Endothelial cell of umbilical vein (primary cell): ENCODE measurements around the gene RETSAT. TPM values are rescaled to one million over a fixed set of nuclear protein-coding genes. Genes with fewer than 3 reads are reported as not detected.

Experiments used
- BruUV-seq: library from RNA; stranded (reverse); fragments of 400-500 nt; replicated peaks from 2 replicates; lab custom pipeline; 2021; lab: Mats Ljungman, UMichigan
- CTCF ChIA-PET: fragments of 300-600, 350-600 bp; sonication (Branson Sonifier 250); formaldehyde crosslinking; loops from one replicate; lab custom pipeline; 2021; ENCODE audit warnings: antibody characterized with exemption, inconsistent platforms; lab: Charles Lee
- POLR2A ChIA-PET: fragments of 300-600, 350-600 bp; sonication (Branson Sonifier 250); formaldehyde crosslinking; loops from one replicate; lab custom pipeline; 2021; ENCODE audit warnings: antibody characterized with exemption, inconsistent platforms; lab: Charles Lee
- DNase-seq: peaks from one replicate; pipeline ENCODE4 v3.0.0-alpha.2; 2011; ENCODE audit warnings: low read depth, low spot score
- FAIRE-seq: peaks from 2 replicates; lab custom pipeline; 2011; peaks lifted over from hg19 to GRCh38; lab: Jason Lieb, UNC
- H2AFZ ChIP-seq: 2 replicates; pipeline ENCODE4 v1.6.0; 2012; ENCODE audit warnings: low read depth, low read length, control low read depth, inconsistent platforms
- H3K27ac ChIP-seq: 2 replicates; pipeline ENCODE4 v1.5.1; 2011; ENCODE audit warnings: low read depth, mild to moderate bottlenecking, control low read depth, low read length, moderate library complexity; ENCODE audit not compliant: insufficient read depth
- H3K27me3 ChIP-seq, 2 experiments: 2 replicates each; pipeline versions ENCODE4 v1.6.0 to v1.6.1; 2011; ENCODE audit warnings: low read length in 2 of 2, mixed read lengths in 1 of 2; ENCODE audit not compliant: control insufficient read depth in 2 of 2, insufficient read depth in 2 of 2
- H3K36me3 ChIP-seq, 2 experiments: 2 replicates in 1 of 2; 3 replicates in 1 of 2; pipeline ENCODE4 v1.5.1; 2011; ENCODE audit warnings: low read length in 2 of 2, mild to moderate bottlenecking in 1 of 2, moderate library complexity in 1 of 2; ENCODE audit not compliant: control insufficient read depth in 2 of 2, insufficient read depth in 2 of 2; ENCODE audit errors: extremely low read depth in 1 of 2
- H3K4me1 ChIP-seq: 3 replicates; pipeline ENCODE4 v1.5.1; 2011; ENCODE audit warnings: mild to moderate bottlenecking, low read length; ENCODE audit not compliant: control insufficient read depth, insufficient read depth; ENCODE audit errors: extremely low read depth
- H3K4me2 ChIP-seq: 2 replicates; pipeline ENCODE4 v1.6.1; 2011; ENCODE audit warnings: low read length, control low read depth, mixed read lengths; ENCODE audit not compliant: insufficient read depth
- H3K4me3 ChIP-seq, 3 experiments: fragments of 200-600 bp in 1 of 3; sonication (generic), shearing (Covaris generic) in 1 of 3; replicated peaks in 1 of 3; 2 replicates each; pipeline ENCODE4 v1.5.1; 2011 to 2016; ENCODE audit warnings: control low read depth in 3 of 3, low read length in 3 of 3, mild to moderate bottlenecking in 2 of 3, inconsistent platforms in 1 of 3, low read depth in 1 of 3, moderate library complexity in 1 of 3; ENCODE audit not compliant: insufficient read depth in 1 of 3
- H3K79me2 ChIP-seq: 2 replicates; pipeline ENCODE4 v1.6.0; 2012; ENCODE audit warnings: low read length, inconsistent platforms; ENCODE audit not compliant: control insufficient read depth, insufficient read depth
- H3K9ac ChIP-seq: replicated peaks from 2 replicates; pipeline ENCODE3; 2011; ENCODE audit warnings: low read length, control low read depth; ENCODE audit not compliant: insufficient read depth; ENCODE audit errors: extremely low read depth
- H3K9me1 ChIP-seq: replicated peaks from 3 replicates; pipeline ENCODE4 v1.6.0; 2011; ENCODE audit warnings: mild to moderate bottlenecking, low read length; ENCODE audit not compliant: control insufficient read depth, insufficient read depth; ENCODE audit errors: extremely low read depth
- H3K9me3 ChIP-seq: replicated peaks from 2 replicates; pipeline ENCODE4 v1.5.1; 2012; ENCODE audit warnings: low read length, inconsistent platforms; ENCODE audit not compliant: control insufficient read depth, insufficient read depth
- H4K20me1 ChIP-seq: replicated peaks from 2 replicates; pipeline ENCODE3; 2011; ENCODE audit warnings: mild to moderate bottlenecking, low read length; ENCODE audit not compliant: control insufficient read depth, insufficient read depth; ENCODE audit errors: extremely low read depth
- EZH2 ChIP-seq: IDR thresholded peaks from 2 replicates; pipeline ENCODE4 v1.6.1; 2012; ENCODE audit warnings: borderline replicate concordance, low read depth, mild to moderate bottlenecking, moderate library complexity, low read length, inconsistent platforms; ENCODE audit not compliant: severe bottlenecking
- FOS ChIP-seq: IDR thresholded peaks from 2 replicates; pipeline ENCODE4 v1.6.1; 2011; ENCODE audit warnings: mild to moderate bottlenecking, low read length, moderate library complexity, borderline replicate concordance; ENCODE audit not compliant: insufficient read depth
- GATA2 ChIP-seq: IDR thresholded peaks from 2 replicates; pipeline ENCODE4 v1.7.0; 2011; ENCODE audit warnings: low read depth, mild to moderate bottlenecking, moderate library complexity, mixed read lengths, low read length; ENCODE audit not compliant: insufficient read length, insufficient read depth
- JUN ChIP-seq: IDR thresholded peaks from 2 replicates; pipeline ENCODE4 v1.6.1; 2011; ENCODE audit warnings: borderline replicate concordance, low read depth; ENCODE audit not compliant: insufficient read length, insufficient read depth
- MYC ChIP-seq: IDR thresholded peaks from one replicate; pipeline ENCODE4 v1.6.1; 2011; ENCODE audit warnings: mild to moderate bottlenecking, low read depth, low read length
- POLR2A ChIP-seq: IDR thresholded peaks from 2 replicates; pipeline ENCODE4 v1.6.1; 2012; ENCODE audit warnings: low read depth, mild to moderate bottlenecking, control low read depth, low read length
- POLR2AphosphoS5 ChIP-seq: IDR thresholded peaks from 2 replicates; pipeline ENCODE4 v1.6.1; 2012; ENCODE audit warnings: low read depth, mild to moderate bottlenecking, control low read depth, low read length, moderate library complexity; ENCODE audit not compliant: insufficient read depth
- dilution Hi-C: fragments of 300-500 bp; cut with MboI; formaldehyde crosslinking; loops from one replicate; pipeline ENCODE4 v1.15.0; 2019; ENCODE audit warnings: low sequenced_read_pairs; ENCODE audit not compliant: extremely low pct_ligation_motif_present
- intact Hi-C: fragments of 100-400 bp; cut with micrococcal nuclease; formaldehyde crosslinking; loops from one replicate; pipeline ENCODE4 v1.10.0; 2022
- polyA plus RNA-seq, 4 experiments: library from polyadenylated mRNA; depleted of rRNA in 3 of 4; stranded (reverse) in 3 of 4; unstranded in 1 of 4; fragments of >200 nt; gene quantifications; 2 replicates each; pipeline versions ENCODE4 v1.2.1 to v1.2.3, GENCODE V29; 2011 to 2012; ENCODE audit warnings: missing spikeins in 1 of 4
- total RNA-seq: library from RNA; stranded (reverse); gene quantifications from 2 replicates; pipeline ENCODE4 v1.2.3, GENCODE V29; 2021
- TF ChIP-seq, protein P1 (sequence below), 2 donors: IDR thresholded peaks; 1 replicate in 1 of 2; 2 replicates in 1 of 2; pipeline ENCODE4 v1.5.1; 2011; ENCODE audit warnings: low read length in 2 of 2, mild to moderate bottlenecking in 2 of 2, moderate library complexity in 2 of 2, control low read depth in 1 of 2, inconsistent platforms in 1 of 2, low read depth in 1 of 2; ENCODE audit not compliant: insufficient read depth in 1 of 2; ENCODE audit errors: extremely low read depth in 1 of 2
- TF ChIP-seq, protein P2 (sequence below): IDR thresholded peaks from 2 replicates; pipeline ENCODE4 v1.6.1; 2011; ENCODE audit not compliant: insufficient read depth, insufficient read length

RETSAT gene
- total and polyA plus RNA-seq, 2 donors (not counting 3 experiments of a cell fraction or from before 2014, with no cell fraction given) = 43.8 to 59.1 TPM

DNA sequence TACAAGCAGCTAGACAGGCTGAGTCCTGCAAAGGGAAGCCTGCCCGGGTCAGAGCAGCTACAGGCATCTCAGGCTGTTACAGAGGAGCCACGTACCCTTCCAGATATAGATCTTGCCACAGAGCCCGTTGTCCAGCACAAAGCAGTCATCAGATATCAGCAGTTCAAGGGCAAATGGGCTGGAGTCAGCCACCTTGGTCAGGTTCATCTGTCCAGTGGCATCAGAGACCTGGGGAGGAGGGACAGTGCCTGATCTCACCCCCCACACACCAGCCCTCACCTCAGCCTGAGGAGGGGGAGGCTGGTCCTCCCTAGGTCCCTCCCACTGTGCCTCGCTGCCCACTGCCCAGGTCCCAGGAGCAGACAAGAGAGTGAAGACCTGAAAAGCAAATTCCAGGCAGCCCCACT, 43.6 kb upstream of the RETSAT start:
- FAIRE-seq (no peak), DNase-seq (no peak)
- intact Hi-C loops = no loop called here
- ChIA-PET CTCF (no interaction called here), POLR2A (no interaction called here)
- Histone ChIP-seq H3K9ac (no peak overlapping the region), H2AFZ (no peak overlapping the region), H3K4me2 (no peak overlapping the region), H3K79me2 (no peaks in the 10 kb centered on the region), H3K9me3 (no peaks in the 10 kb centered on the region), H3K27ac (no peak overlapping the region), H3K27me3 (no peaks in the 10 kb centered on the region), H3K9me1 (no peaks in the 10 kb centered on the region), H3K4me3 (no peak overlapping the region), H3K36me3 (peaks cover 2% of the 10 kb centered on the region in 2 experiments), H3K4me1 (no peaks in the 10 kb centered on the region), H4K20me1 (no peaks in the 10 kb centered on the region)
- TF ChIP-seq, protein P1, sequence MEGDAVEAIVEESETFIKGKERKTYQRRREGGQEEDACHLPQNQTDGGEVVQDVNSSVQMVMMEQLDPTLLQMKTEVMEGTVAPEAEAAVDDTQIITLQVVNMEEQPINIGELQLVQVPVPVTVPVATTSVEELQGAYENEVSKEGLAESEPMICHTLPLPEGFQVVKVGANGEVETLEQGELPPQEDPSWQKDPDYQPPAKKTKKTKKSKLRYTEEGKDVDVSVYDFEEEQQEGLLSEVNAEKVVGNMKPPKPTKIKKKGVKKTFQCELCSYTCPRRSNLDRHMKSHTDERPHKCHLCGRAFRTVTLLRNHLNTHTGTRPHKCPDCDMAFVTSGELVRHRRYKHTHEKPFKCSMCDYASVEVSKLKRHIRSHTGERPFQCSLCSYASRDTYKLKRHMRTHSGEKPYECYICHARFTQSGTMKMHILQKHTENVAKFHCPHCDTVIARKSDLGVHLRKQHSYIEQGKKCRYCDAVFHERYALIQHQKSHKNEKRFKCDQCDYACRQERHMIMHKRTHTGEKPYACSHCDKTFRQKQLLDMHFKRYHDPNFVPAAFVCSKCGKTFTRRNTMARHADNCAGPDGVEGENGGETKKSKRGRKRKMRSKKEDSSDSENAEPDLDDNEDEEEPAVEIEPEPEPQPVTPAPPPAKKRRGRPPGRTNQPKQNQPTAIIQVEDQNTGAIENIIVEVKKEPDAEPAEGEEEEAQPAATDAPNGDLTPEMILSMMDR (IDR thresholded peaks at IDR 0.05; ENCODE audit: extremely low read depth in 1 of 2, insufficient read depth in 1 of 2, low read depth in 1 of 2, low read length in 2 of 2) = no peak
- TF ChIP-seq, protein P2, sequence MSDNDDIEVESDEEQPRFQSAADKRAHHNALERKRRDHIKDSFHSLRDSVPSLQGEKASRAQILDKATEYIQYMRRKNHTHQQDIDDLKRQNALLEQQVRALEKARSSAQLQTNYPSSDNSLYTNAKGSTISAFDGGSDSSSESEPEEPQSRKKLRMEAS = no peak
- TF ChIP-seq EZH2 (no peak), JUN (no peak), FOS (no peak), MYC (no peak), GATA2 (no peak), POLR2A (no peak), POLR2AphosphoS5 (no peak)
- dilution Hi-C loops = no loop called here
- no TSS peak for BruUV-seq
